ENCODE data around the gene STARD13. TPM values are rescaled to one million over a fixed set of nuclear protein-coding genes. Genes with fewer than 3 reads are reported as not detected.

Gene STARD13
- polyA plus RNA-seq, 1 donor (not counting 4 experiments of a cell fraction or from before 2014, with no cell fraction given), result 11.9 TPM

GRCh38 chr13:33138441-33138840 is 147.1 kb downstream of the STARD13 start:
- DNase-seq (ENCODE audit: low read depth, low spot score) (no peak), FAIRE-seq (no peak)
- Histone ChIP-seq H3K4me1 (ENCODE audit: control insufficient read depth, extremely low read depth, insufficient read depth, low read length) (no peaks in the 10 kb centered on the region), H3K9me1 (ENCODE audit: control insufficient read depth, extremely low read depth, insufficient read depth, low read length) (no peaks in the 10 kb centered on the region), H3K36me3 (ENCODE audit: control insufficient read depth in 2 of 2, extremely low read depth in 1 of 2, insufficient read depth in 2 of 2, low read length in 2 of 2) (peaks cover 4 to 17% of the 10 kb centered on the region in 2 experiments), H3K4me2 (ENCODE audit: control insufficient read depth, extremely low read depth, insufficient read depth, low read depth, low read length) (no peak overlapping the region), H3K27ac (ENCODE audit: control insufficient read depth, insufficient read depth, low read length) (no peak overlapping the region), H2AFZ (ENCODE audit: control insufficient read depth, low read length) (no peak overlapping the region), H3K9ac (ENCODE audit: control insufficient read depth, extremely low read depth, insufficient read depth, low read length) (no peak overlapping the region), H3K79me2 (ENCODE audit: control insufficient read depth, insufficient read depth, low read length) (no peaks in the 10 kb centered on the region), H3K9me3 (ENCODE audit: control insufficient read depth, low read depth, low read length) (no peaks in the 10 kb centered on the region), H3K4me3 (ENCODE audit: control insufficient read depth in 2 of 3, extremely low read depth in 1 of 3, insufficient read depth in 2 of 3, low read depth in 1 of 3, low read length in 3 of 3) (no peak overlapping the region), H3K27me3 (ENCODE audit: control insufficient read depth, extremely low read depth, insufficient read depth, low read length) (no peaks in the 10 kb centered on the region), H4K20me1 (ENCODE audit: control insufficient read depth, extremely low read depth, insufficient read depth, low read length) (no peaks in the 10 kb centered on the region)
- no peak for TF ChIP-seq CTCF (optimal IDR thresholded peaks at IDR 0.05 in 1 of 3, IDR thresholded peaks at IDR 0.05 in 1 of 3, conservative IDR thresholded peaks at IDR 0.05 in 1 of 3; ENCODE audit: extremely low read depth in 1 of 3, insufficient read depth in 2 of 3, low read length in 3 of 3)
- TF ChIP-seq EZH2 (IDR thresholded peaks at IDR 0.05; ENCODE audit: low read length), result no peak
- dilution Hi-C loops (cut with MboI; ENCODE audit: extremely low pct_ligation_motif_present, low sequenced_read_pairs), result no loop called here

GRCh38 chr13:33137721-33138120 is 147.8 kb downstream of the STARD13 start:
- Histone ChIP-seq H4K20me1 (ENCODE audit: control insufficient read depth, extremely low read depth, insufficient read depth, low read length) (no peaks in the 10 kb centered on the region), H3K9me1 (ENCODE audit: control insufficient read depth, extremely low read depth, insufficient read depth, low read length) (no peaks in the 10 kb centered on the region), H3K4me2 (ENCODE audit: control insufficient read depth, extremely low read depth, insufficient read depth, low read depth, low read length) (no peak overlapping the region), H3K36me3 (ENCODE audit: control insufficient read depth in 2 of 2, extremely low read depth in 1 of 2, insufficient read depth in 2 of 2, low read length in 2 of 2) (peaks cover 4 to 17% of the 10 kb centered on the region in 2 experiments), H3K27me3 (ENCODE audit: control insufficient read depth, extremely low read depth, insufficient read depth, low read length) (no peaks in the 10 kb centered on the region), H3K27ac (ENCODE audit: control insufficient read depth, insufficient read depth, low read length) (no peak overlapping the region), H2AFZ (ENCODE audit: control insufficient read depth, low read length) (no peak overlapping the region), H3K9ac (ENCODE audit: control insufficient read depth, extremely low read depth, insufficient read depth, low read length) (no peak overlapping the region), H3K79me2 (ENCODE audit: control insufficient read depth, insufficient read depth, low read length) (no peaks in the 10 kb centered on the region), H3K4me3 (ENCODE audit: control insufficient read depth in 2 of 3, extremely low read depth in 1 of 3, insufficient read depth in 2 of 3, low read depth in 1 of 3, low read length in 3 of 3) (no peak overlapping the region), H3K9me3 (ENCODE audit: control insufficient read depth, low read depth, low read length) (no peaks in the 10 kb centered on the region), H3K4me1 (ENCODE audit: control insufficient read depth, extremely low read depth, insufficient read depth, low read length) (no peaks in the 10 kb centered on the region)
- DNase-seq (ENCODE audit: low read depth, low spot score) (no peak), FAIRE-seq (no peak)
- dilution Hi-C loops (cut with MboI; ENCODE audit: extremely low pct_ligation_motif_present, low sequenced_read_pairs), result no loop called here
- TF ChIP-seq CTCF (optimal IDR thresholded peaks at IDR 0.05 in 1 of 3, IDR thresholded peaks at IDR 0.05 in 1 of 3, conservative IDR thresholded peaks at IDR 0.05 in 1 of 3; ENCODE audit: extremely low read depth in 1 of 3, insufficient read depth in 2 of 3, low read length in 3 of 3) (no peak), EZH2 (IDR thresholded peaks at IDR 0.05; ENCODE audit: low read length) (no peak)
